Measurements from ENCODE around the gene HMGN4. TPM values are rescaled to one million over a fixed set of nuclear protein-coding genes. Genes with fewer than 3 reads are reported as not detected.

Gene HMGN4
- total and polyA plus RNA-seq, 9 of the 15 experiments (the other 6 are each of a cell fraction or from before 2014, with no cell fraction given) = 35.4 to 134 (median 94.1) TPM

- TF ChIP-seq NR4A1 (CRISPR knock-in tag; IDR thresholded peaks at IDR 0.05) (no peak), NR4A1 (tag; IDR thresholded peaks at IDR 0.05) (no peak), HNRNPK (IDR thresholded peaks at IDR 0.05; ENCODE audit: low read depth, low read length, poor library complexity, severe bottlenecking) (no peak), KLF10 (CRISPR knock-in tag; IDR thresholded peaks at IDR 0.05) (no peak), THRA (IDR thresholded peaks at IDR 0.05) (no peak), KDM5B (IDR thresholded peaks at IDR 0.05; ENCODE audit: insufficient replicate concordance, low read depth, low read length) (no peak), TCFL5 (CRISPR knock-in tag; conservative IDR thresholded peaks at IDR 0.05) (no peak), SP2 (IDR thresholded peaks at IDR 0.05; ENCODE audit: extremely low read depth, low read depth, low read length, poor library complexity, severe bottlenecking) (no peak), REST (IDR thresholded peaks at IDR 0.05; ENCODE audit: borderline replicate concordance) (peak; percentile 8; the same call in 1 of the 2 replicates), REST (CRISPR knock-in tag; IDR thresholded peaks at IDR 0.05; ENCODE audit: low read depth) (no peak), XRCC4 (IDR thresholded peaks at IDR 0.05; ENCODE audit: extremely low read depth, insufficient read depth, insufficient read length) (no peak), CREB3 (tag; conservative IDR thresholded peaks at IDR 0.05; ENCODE audit: low read depth) (no peak), ZNF354B (CRISPR knock-in tag; IDR thresholded peaks at IDR 0.05) (no peak), NR2F6 (CRISPR knock-in tag; IDR thresholded peaks at IDR 0.05) (0 out of 2 replicates have a peak, but pooled peaks have one; percentile 42), NR1H2 (CRISPR knock-in tag; IDR thresholded peaks at IDR 0.05) (no peak), IFI16 (CRISPR knock-in tag; IDR thresholded peaks at IDR 0.05) (0 out of 2 replicates have a peak, but pooled peaks have one; percentile 2)
Measured at GRCh38 chr6:26556263-26557070, 18.3 kb downstream of the HMGN4 start (continued).

Measured in K562 (cell line).